B cell (primary cell): ENCODE measurements around the gene HEXIM1. TPM values are rescaled to one million over a fixed set of nuclear protein-coding genes. Genes with fewer than 3 reads are reported as not detected.

Experiments used
- ATAC-seq: fragments of 200-7000 bp; cut with Tn5 transposase; one replicate; pipeline ENCODE4 v1.10.0; 2021; ENCODE audit warnings: low read depth, mild to moderate bottlenecking, moderate number of reproducible peaks, moderate library complexity
- CTCF ChIA-PET: fragments of 350-600 bp; sonication (Branson Sonifier 250); formaldehyde crosslinking; loops from one replicate; lab custom pipeline; 2021; ENCODE audit warnings: antibody characterized with exemption, inconsistent platforms; lab: Charles Lee
- POLR2A ChIA-PET: fragments of 350-600 bp; sonication (Branson Sonifier 250); formaldehyde crosslinking; loops from one replicate; lab custom pipeline; 2021; ENCODE audit warnings: antibody characterized with exemption; lab: Charles Lee
- DNase-seq: peaks from one replicate; pipeline ENCODE4 v3.0.0; 2013
- H2AFZ ChIP-seq: 2 replicates; pipeline ENCODE4 v1.6.1; 2012; ENCODE audit warnings: mild to moderate bottlenecking, low read depth, low read length; ENCODE audit not compliant: insufficient read depth, poor library complexity, severe bottlenecking
- H3K27ac ChIP-seq, 2 donors: 1 replicate in 1 of 2; 2 replicates in 1 of 2; pipeline ENCODE4 v1.5.1; 2012 to 2013; ENCODE audit warnings: low read length in 2 of 2, mild to moderate bottlenecking in 2 of 2, moderate library complexity in 1 of 2
- H3K27me3 ChIP-seq, 4 experiments: fragments of 200-600 bp in 1 of 4; sonication (generic) in 1 of 4; replicated peaks in 1 of 4; 1 replicate in 2 of 4; 2 replicates in 2 of 4; pipeline versions ENCODE4 v1.6.1 to v1.7.0; 2013 to 2016; ENCODE audit warnings: low read length in 3 of 4, mild to moderate bottlenecking in 2 of 4, mixed read lengths in 1 of 4, moderate library complexity in 1 of 4; ENCODE audit not compliant: insufficient read depth in 4 of 4, control insufficient read depth in 3 of 4; ENCODE audit errors: control extremely low read depth in 1 of 4
- H3K36me3 ChIP-seq, 2 experiments: replicated peaks in 1 of 2; 1 replicate in 1 of 2; 2 replicates in 1 of 2; pipeline versions ENCODE4 v1.6.1 to v1.7.1; 2013; ENCODE audit warnings: low read length in 1 of 2; ENCODE audit not compliant: insufficient read depth in 2 of 2, control insufficient read depth in 1 of 2; ENCODE audit errors: control extremely low read depth in 1 of 2, extremely low read depth in 1 of 2
- H3K4me1 ChIP-seq, 2 donors: fragments of 200-600 bp in 1 of 2; sonication (generic) in 1 of 2; 1 replicate in 1 of 2; 2 replicates in 1 of 2; pipeline versions ENCODE4 v1.5.1 to v1.6.1; 2013 to 2017; ENCODE audit warnings: low read length in 2 of 2; ENCODE audit not compliant: control insufficient read depth in 2 of 2, insufficient read depth in 2 of 2
- H3K4me2 ChIP-seq: replicated peaks from 2 replicates; pipeline ENCODE3; 2012; ENCODE audit warnings: mild to moderate bottlenecking, low read depth, low read length; ENCODE audit not compliant: poor library complexity, severe bottlenecking
- H3K4me3 ChIP-seq, 5 experiments: fragments of 200-600 bp in 1 of 5; sonication (generic) in 1 of 5; 1 replicate in 3 of 5; 2 replicates in 2 of 5; pipeline versions ENCODE4 v1.5.1 to v1.7.0; 2011 to 2016; ENCODE audit warnings: low read length in 4 of 5, mild to moderate bottlenecking in 4 of 5, low read depth in 2 of 5, control low read depth in 1 of 5, moderate library complexity in 1 of 5; ENCODE audit not compliant: insufficient read depth in 1 of 5; ENCODE audit errors: control extremely low read depth in 1 of 5, extremely low read depth in 1 of 5
- H3K79me2 ChIP-seq: fragments of 200-600 bp; sonication (generic); one replicate; pipeline ENCODE4 v1.6.0; 2016; ENCODE audit warnings: low read length; ENCODE audit not compliant: control insufficient read depth, insufficient read depth
- H3K9ac ChIP-seq: fragments of 200-600 bp; sonication (generic); 2 replicates; pipeline ENCODE4 v1.6.1; 2017; ENCODE audit warnings: mild to moderate bottlenecking, low read length, moderate library complexity
- H3K9me3 ChIP-seq, 3 donors: one replicate each; pipeline versions ENCODE4 v1.6.1 to v1.7.1; 2013; ENCODE audit warnings: low read length in 2 of 3; ENCODE audit not compliant: control insufficient read depth in 2 of 3, insufficient read depth in 1 of 3; ENCODE audit errors: control extremely low read depth in 1 of 3
- H4K20me1 ChIP-seq: 2 replicates; pipeline ENCODE4 v1.6.0; 2012; ENCODE audit warnings: mild to moderate bottlenecking, low read length; ENCODE audit not compliant: insufficient read depth, control insufficient read depth, poor library complexity, severe bottlenecking
- H3K27ac Mint-ChIP-seq: one replicate; pipeline ENCODE4 v1.8.0; 2021; ENCODE audit warnings: mixed read lengths
- H3K27me3 Mint-ChIP-seq: one replicate; pipeline ENCODE4 v1.8.0; 2021; ENCODE audit warnings: mixed read lengths
- H3K4me1 Mint-ChIP-seq: one replicate; pipeline ENCODE4 v1.8.0; 2021; ENCODE audit warnings: mixed read lengths
- H3K4me3 Mint-ChIP-seq: one replicate; pipeline ENCODE4 v1.8.0; 2021; ENCODE audit warnings: mixed read lengths
- H3K9me3 Mint-ChIP-seq: one replicate; pipeline ENCODE4 v1.8.0; 2022; ENCODE audit warnings: mixed read lengths; ENCODE audit not compliant: insufficient read depth
- CTCF ChIP-seq: fragments of 200-600 bp; IDR thresholded peaks from one replicate; pipeline ENCODE4 v1.8.0; 2022; ENCODE audit warnings: antibody characterized with exemption, mild to moderate bottlenecking
- EZH2 ChIP-seq: IDR thresholded peaks from 2 replicates; pipeline ENCODE4 v1.6.1; 2012; ENCODE audit warnings: borderline replicate concordance, low read depth, mild to moderate bottlenecking, moderate library complexity, low read length; ENCODE audit not compliant: insufficient read depth, poor library complexity, severe bottlenecking
- WGBS: methylation state at CpG from one replicate; pipeline ENCODE4 v1.1.5; 2013; ENCODE audit warnings: missing lambda C conversion rate; ENCODE audit not compliant: insufficient coverage; 5-methylcytosine and 5-hydroxymethylcytosine counted together
- intact Hi-C: fragments of 100-400 bp; cut with micrococcal nuclease; formaldehyde crosslinking; loops from one replicate; pipeline ENCODE4 v1.10.0; 2022
- polyA plus RNA-seq: library from polyadenylated mRNA; depleted of rRNA; stranded (reverse); fragments of >200 nt; gene quantifications from 2 replicates; pipeline ENCODE4 v1.2.3, GENCODE V29; 2012
- total RNA-seq, 2 donors: library from RNA; stranded (reverse); fragments of 120-200 nt in 1 of 2; gene quantifications; 1 replicate in 1 of 2; 2 replicates in 1 of 2; pipeline versions ENCODE4 v1.2.3 to v1.2.4, GENCODE V29; 2013 to 2022

HEXIM1 gene
- total and polyA plus RNA-seq, 2 donors (not counting 1 experiment from before 2014, with no cell fraction given), result 23.7 to 48.9 TPM

- CTCF ChIA-PET, result interaction anchor here (2.1 kb wide), 1 partner anchor 8 kb away, joined by 6 read pairs; the partner anchor contains the start of gene ACBD4
- no peak overlapping the region for H3K4me2 ChIP-seq
- peaks cover 0 to 10% (median 2%) of the 10 kb centered on the region in 4 experiments for H3K27me3 ChIP-seq
Measured at GRCh38 chr17:45127548-45128300, 20.6 kb upstream of the HEXIM1 start.

More at GRCh38 chr17:45127548-45128300, 20.6 kb upstream of the HEXIM1 start:
- POLR2A ChIA-PET, result no interaction called here
- Mint-ChIP-seq H3K4me3 (no peak overlapping the region), H3K4me1 (no peaks in the 10 kb centered on the region), H3K27ac (no peak overlapping the region), H3K27me3 (peaks cover 4% of the 10 kb centered on the region), H3K9me3 (no peaks in the 10 kb centered on the region)
- no peaks in the 10 kb centered on the region for H3K9me3 ChIP-seq
- no peak overlapping the region for H3K27ac ChIP-seq
- no peak for ATAC-seq
- H2AFZ ChIP-seq, result no peak overlapping the region
- H4K20me1 ChIP-seq, result no peaks in the 10 kb centered on the region
- 90% methylated on average over 18 of the region's 20 CpGs for WGBS
- H3K36me3 ChIP-seq, result no peaks in the 10 kb centered on the region
- no peak overlapping the region for H3K4me3 ChIP-seq
- H3K79me2 ChIP-seq, result no peaks in the 10 kb centered on the region
- no peak overlapping the region for H3K9ac ChIP-seq
- TF ChIP-seq EZH2 (no peak), CTCF (no peak)
- intact Hi-C loops, result no loop called here
- no peak for DNase-seq
- H3K4me1 ChIP-seq, result peaks cover 7 to 8% of the 10 kb centered on the region in 2 donors
